ENCODE results near the gene ARPC1A.
A peak's percentile ranks its signal among the peaks of the same experiment; 100 is the strongest.
"Not testable (repeated sequence)": the region's sequence is repeated elsewhere in the genome, so short reads cannot be mapped to it uniquely, and the experiment has no call there.

ARPC1A gene

DNA sequence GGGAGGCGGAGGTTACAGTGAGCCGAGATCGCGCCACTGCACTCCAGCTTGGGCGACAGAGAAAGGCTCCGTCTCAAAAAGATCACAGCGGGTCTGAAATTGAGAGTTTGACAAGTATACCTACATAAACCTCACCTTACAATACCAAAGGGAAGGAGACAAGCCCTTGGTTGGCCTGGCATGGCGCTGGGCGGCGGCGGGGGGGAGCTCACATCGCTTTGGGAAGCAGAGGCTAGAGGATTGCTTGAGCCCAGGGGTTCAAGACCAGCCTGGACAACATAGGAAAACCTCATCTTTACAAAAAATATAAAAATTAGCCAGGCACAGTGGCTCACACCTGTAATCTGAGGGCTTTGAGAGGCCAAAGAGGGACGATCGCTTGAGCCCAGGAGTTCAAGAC, 1.1 kb upstream of the ARPC1A start:
- DNase-seq = no peak

DNA sequence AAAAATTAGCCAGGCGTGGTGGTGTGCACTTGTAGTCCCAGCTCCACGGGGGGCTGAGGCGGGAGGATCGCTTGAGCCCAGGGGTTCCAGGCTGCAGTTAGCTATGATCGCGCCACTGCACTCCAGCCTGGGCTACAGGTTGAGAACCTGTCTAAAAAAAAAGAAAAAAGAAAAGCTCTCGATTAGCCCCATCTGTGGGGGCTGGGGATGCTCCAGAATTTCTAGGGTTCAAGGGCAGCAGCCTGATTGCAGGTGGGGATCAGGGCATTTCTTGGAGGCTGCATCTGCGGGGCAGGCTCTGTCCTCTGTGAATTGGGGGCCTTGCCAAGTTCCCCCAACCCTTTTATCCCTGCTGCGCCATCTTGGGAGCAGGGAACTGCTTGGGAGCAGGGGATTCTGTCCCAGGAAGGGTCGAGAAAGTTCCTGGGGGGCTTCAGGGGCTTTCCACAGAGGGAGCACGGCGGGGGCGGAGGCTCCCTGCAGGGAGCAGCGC, 651 bp upstream of the ARPC1A start:
- no peak for DNase-seq

DNA sequence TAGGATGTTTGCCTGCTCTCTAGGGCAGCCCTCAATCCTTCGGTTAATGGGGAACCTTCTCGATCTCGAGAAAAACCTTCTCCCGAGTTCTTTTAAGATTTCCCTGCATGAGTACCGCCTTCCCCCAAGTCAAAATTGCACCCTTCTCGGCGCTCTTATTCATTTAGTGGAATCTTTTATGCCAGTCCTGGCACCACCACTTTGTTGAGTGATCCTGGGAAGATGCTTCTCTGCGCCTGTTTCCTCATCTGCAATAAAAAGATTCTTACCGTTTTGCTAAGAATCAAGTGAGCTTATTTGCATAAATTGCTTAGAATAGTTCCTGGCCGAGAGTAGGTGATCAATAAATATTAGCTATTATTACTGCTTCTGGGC, 697 bp downstream of the ARPC1A start:
- no peak for DNase-seq

DNA sequence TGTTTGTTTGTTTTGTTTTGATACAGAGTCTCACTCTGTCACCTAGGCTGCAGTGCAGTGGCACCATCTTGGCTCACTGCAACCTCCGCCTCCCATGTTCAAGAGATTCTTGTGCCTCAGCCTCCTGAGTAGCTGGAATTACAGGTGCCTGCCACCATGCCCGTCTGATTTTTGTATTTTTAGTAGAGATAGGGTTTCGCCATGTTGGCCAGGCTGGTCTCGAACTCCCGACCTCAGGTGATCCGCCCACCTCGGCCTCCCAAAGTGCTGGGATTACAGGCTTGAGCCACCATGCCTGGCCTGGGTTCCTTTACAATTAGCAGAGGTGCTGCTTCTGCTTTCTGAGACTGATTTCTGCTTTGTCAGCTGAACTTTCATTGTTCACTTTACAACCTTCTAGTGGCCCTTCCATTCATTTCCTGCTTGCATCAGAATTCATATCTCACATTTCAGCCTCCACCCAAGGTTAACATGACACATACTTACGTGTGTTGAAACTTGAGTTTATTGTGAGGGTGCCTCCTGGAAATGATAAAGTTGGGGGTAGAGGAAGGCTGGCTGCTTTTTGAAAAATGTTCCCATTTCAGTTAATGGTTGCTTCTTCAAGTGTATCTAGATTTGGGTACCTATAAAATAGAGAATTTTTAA, 4.7 kb downstream of the ARPC1A start:
- peak; percentile 36 for DNase-seq

DNA sequence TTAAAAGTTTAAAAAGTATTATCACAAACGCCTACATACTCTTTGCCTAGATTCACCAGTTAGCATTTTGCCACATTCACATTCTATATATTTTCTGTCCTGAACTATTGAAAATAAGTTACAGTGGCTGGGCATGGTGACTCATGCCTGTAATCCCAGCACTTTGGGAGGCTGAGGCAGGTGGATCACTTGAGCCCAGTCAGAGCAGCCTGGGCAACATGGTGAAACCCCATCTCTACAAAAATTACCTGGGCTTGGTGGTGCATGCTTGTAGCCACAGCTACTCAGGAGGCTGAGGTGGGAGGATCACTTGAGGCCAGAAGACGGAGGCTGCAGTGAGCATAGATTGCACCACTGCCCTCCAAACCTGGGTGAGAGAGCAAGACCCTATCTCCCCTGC, 5.3 kb downstream of the ARPC1A start:
- peak; percentile 45 for DNase-seq

DNA sequence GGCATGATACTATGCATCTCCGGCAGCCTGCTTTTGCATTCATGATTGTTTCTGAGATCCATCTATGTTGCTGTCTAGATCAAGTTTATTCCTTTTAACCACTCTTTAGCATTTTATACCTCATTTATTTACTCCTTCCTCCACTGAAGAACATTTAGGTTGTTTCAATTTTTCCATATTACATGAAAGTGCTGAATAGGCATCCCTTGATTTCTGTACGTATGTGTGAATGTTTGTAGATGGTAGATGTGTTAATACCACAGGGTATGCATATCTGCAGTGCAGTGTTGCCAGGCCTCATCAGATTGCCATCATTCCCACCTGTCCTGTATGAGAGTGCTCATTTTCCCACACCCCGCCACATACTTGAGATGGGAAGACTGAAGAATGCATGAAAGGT, 13.9 kb downstream of the ARPC1A start:
- DNase-seq = no peak

DNA sequence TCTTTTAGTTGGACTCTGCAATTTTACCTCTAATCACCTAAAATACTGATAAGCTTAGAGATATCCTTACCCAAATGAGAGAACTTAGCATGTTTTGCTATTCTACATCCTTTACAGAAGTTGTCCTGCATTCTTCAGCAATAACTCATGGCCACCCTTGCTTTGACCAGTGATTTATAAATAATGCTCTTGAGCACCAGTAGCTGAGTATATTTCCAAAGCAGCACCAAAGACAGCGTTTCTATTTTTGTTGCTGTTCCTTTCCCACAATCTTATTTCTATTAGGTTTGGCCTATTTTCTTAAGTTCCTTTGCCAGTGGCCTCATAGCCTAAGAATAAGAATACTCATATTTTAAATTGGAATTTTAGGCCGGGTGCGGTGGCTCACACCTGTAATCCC, 15.0 kb downstream of the ARPC1A start:
- DNase-seq = no peak

DNA sequence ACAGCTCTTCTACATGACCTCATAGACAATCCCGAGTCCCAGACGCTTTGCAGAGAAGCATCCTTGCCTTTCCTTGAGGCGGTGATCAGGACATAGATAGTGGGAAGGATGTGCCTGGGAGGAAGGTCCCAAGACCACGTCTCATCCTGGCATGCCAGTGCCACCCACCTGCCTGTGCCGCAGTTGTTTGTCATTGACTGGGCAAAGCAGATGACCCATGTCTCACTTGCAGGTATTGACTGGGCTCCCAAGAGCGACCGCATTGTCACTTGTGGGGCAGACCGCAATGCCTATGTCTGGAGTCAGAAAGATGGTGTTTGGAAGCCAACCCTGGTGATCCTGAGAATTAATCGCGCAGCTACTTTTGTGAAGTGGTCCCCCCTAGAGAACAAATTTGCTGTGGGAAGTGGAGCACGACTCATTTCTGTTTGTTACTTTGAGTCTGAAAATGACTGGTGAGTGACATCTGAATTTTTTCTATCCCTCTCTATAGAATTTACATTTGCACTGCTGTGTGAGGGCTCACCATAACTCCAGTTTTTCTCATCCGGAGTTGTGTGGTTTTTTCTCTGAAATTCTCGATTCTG, 18.5 kb downstream of the ARPC1A start:
- no peak for DNase-seq

DNA sequence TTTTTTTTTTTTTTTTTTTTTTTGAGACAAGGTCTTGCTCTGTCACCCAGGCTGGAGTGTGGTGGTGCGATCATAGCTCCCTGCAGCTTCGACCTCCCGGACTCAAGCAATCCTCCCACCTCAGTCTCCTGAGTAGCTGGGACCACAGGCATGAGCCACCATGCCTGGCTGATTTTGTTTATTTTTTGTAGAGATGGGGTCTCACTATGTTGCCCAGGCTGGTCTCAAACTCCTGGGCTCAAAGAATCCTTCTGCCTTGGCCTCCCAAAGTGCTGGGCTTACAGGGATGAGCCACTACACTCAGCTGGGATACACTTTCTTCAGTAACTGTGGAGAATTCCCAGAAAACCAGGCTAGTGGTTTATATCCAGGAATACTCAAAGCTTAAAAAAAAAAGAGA, 24.9 kb downstream of the ARPC1A start:
- not testable (repeated sequence) for DNase-seq

DNA sequence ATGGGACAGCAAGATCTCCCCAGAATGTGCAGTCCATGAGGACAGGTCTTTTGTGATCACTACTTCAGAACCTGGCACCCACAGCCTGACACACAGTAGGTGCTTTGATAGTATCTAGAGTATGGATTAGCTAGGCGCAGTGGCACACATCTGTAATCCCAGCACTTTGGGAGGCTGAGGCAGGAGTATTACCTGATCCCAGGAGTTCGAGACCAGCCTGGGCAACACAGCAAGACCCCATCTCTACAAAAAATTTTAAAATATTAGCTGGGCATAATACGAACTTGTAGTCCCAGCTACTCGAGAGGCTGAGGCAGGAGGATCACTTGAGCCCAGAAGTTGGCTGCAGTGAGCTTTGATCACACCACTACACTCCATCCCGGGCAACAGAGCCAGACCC, 26.5 kb downstream of the ARPC1A start:
- DNase-seq = no peak

DNA sequence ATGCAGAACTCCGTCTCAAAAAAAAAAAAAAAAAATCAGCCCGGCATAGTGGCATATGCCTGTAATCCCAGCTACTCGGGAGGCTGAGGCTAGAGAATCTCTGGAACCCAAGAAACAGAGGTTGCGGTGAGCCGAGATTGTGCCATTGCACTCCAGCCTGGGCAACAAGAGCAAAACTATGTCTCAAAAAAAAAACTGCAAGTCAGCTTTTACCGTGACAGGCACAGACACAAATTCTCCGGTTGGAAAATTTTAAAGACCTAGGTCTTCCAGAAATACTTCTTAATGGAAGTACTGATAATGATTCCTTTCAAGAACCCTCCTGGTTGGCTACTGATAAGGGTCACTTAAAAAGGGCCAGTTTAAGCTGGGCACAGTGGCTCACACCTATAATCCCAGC, 29.4 kb downstream of the ARPC1A start:
- no peak for DNase-seq

DNA sequence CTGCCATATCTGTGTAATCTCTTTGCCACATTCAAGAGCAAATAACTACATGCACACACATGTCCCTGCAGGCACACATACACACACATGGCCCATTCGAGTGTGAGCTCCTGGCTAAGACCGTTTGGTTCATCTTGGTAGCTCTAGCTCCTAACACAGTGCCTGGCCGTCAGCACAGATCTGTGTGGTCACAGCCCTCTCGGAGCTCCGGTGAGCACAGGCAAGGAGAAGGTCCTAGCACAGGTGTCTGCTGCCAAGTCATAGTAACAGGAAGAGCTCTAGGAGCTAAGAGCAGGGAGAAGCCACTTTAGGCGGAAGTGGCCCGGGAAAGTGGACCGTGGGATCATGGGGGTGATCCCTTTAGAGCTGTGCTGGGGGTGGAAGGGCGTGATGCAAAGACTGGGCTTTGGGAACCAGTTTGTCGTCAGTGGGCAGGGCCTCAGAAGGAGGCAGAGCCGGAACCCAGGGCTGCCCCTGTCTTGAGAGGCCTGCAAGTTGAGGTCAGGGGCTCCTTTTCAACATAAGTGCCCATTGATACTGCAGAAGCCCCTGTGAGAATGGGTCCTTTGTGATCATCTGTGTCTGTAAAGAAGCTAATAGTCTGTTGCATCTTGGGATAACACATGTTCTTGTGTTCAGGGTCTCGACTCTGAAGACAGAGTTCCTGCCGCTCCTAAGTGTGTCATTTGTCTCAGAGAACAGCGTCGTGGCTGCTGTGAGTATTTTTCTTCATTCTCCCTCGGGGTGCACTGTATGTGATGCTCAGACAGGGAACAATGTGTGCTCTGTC, 32.2 kb downstream of the ARPC1A start:
- DNase-seq = no peak

DNA sequence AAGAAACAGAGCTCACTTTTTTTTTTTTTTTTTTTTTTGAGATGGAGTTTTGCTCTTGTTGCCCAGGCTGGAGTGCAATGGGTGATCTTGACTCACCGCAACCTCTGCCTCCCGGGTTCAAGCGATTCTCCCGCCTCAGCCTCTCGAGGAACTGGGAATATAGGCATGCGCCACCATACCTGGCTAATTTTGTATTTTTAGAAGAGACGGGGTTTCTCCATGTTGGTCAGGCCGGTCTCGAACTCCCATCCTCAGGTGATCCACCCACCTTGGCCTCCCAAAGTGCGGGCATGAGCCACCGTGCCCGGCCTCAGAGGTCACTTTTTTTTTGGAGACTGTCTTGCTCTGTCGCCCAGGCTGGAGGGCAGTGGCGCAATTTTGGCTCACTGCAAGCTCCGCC, 32.8 kb downstream of the ARPC1A start:
- DNase-seq = not testable (repeated sequence)

DNA sequence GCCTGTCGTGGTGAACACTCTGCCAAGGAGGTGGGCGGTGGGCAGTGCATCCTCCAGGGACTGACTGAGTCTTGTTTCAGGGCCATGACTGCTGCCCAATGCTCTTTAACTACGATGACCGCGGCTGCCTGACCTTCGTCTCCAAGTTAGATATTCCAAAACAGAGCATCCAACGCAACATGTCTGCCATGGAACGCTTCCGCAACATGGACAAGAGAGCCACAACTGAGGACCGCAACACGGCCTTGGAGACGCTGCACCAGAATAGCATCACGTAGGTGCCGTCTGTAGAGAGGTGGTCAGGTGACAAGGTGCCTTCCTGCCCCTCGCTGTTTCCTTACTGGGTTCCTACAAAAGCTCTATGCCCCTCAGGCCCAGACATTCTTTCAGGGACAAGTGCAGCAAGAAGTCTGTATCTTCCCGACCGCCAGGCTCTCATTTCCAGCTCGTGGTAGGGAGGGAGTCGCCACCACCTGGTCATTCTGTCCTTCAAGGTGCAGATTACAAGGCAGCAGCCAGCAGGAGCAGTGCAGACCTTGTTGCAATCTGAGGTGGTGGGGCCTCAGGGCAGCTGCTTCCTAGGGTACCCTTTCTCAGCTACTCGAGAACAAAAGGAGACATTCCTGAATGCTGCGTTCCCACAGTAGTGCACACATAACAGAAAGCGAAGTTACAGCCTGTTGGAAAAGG, 33.9 kb downstream of the ARPC1A start:
- DNase-seq = no peak

DNA sequence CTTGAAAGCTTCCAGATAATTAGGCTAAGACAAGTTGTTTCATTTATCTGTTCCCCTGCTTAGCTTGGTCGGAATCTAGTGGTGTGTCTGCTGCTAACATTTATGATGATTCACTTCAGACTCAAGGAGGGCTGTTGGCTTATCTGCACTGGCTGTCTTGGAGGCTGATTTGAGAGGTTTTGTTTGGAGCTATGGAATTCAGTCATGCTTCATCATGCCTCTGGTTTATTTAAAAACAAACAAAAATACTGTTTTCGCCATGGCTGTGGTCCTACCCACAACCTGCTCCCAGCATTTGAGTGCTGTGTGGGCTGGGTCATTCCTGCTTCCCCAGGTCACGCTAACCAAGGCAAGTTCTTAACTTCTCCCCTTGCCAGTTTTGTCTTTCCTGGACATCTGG, 37.1 kb downstream of the ARPC1A start:
- no peak for DNase-seq

DNA sequence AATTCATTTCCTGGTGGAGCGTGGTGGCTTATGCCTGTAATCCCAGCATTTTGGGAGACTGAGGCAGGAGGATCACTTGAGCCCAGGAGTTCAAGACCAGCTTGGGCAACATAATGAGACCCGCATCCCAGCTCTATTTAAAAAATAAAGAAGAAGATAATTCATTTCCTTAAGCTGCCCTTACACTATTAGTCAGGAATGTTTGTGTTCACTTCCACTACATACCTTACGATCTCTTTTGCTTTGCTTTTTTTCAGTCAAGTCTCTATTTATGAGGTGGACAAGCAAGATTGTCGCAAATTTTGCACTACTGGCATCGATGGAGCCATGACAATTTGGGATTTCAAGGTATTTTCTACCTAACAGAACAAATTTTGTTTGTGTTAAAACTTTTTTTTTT, 37.6 kb downstream of the ARPC1A start:
- DNase-seq = no peak

DNA sequence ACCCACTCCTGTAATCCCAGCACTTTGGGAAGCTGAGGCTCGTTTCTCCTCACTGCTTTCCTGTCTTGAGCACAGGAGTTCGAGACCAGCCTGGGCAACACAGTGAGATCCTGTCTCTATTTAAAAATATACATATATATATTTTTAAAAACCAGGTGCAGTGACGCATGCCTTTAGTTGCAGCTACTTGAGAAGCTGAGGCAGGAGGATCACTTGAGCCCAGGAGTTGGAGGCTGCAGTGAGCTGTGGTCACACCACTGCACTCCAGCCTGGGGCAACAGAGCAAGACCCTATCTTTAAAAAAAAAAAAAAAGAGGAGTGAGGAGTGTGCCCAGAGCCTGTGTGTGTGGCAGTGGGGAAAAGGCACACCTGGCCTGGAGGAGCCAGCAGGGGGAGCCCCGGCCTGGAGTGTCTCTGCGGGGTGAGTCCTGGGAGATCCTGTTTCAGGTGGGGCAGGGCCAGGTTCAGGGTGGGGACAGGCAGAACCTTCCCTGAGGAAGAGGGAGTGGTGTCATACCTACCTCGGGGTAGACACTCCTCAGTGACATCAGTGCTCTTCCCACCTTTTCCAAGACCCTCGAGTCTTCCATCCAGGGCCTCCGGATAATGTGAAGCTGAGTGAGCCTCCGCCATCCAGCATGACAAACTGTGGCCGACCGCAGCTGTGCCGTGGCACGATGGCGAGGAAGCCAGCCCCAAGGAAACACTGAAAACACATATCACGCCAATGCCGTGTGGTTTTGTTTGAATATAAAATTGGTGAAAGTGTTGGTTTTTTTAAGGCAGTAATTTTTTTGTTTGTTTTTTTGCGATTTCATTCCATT, 39.8 kb downstream of the ARPC1A start:
- DNase-seq = peak; percentile 37

DNA sequence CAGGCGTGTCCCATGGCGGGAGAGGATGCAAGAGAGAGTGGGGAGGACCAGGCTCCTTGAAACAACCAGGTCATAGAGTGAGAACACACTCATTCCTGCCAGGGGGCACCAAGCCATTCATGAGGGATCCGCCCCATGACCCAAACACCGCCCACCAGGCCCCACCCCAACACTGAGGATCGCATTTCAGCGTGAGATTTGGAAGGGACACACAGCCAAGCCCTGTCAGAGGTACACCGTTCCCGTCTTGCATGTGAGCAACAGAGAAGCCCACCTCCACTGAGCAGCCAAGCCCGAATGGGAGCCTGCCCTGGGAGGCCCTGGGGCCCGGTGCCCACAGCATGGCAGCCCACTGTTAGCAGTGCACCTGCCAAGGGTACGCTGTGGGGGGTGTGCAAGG, 40.9 kb downstream of the ARPC1A start:
- DNase-seq = no peak

DNA sequence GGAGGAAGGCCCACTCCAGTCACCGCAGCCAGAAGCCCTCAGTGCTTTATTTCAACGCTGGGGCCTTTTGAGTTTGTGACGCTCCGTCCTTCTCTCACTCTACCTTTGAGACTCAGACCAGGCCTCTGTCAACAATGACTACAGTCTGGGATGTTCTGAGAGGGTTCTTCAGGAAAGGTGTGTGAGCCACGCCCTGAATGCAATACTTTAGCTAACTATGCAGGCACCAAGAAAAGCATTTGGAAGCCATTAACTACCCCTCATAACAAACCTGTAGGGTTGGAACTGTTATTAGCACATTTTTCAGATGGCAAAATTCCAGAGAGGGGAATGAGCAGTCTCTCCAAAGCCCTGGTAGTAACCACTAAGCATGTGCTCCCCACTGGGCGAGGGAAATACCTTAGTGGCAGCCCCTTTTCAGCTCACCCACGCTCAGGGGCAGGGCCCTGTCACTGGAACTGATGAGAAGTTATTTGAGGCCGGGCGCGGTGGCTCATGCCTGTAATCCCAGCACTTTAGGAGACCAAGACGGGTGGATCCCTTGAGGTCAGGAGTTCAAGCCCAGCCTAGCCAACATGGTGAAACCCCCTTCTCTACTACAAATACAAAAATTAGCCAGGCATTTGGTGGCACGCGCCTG, 43.2 kb downstream of the ARPC1A start:
- no peak for DNase-seq

DNA sequence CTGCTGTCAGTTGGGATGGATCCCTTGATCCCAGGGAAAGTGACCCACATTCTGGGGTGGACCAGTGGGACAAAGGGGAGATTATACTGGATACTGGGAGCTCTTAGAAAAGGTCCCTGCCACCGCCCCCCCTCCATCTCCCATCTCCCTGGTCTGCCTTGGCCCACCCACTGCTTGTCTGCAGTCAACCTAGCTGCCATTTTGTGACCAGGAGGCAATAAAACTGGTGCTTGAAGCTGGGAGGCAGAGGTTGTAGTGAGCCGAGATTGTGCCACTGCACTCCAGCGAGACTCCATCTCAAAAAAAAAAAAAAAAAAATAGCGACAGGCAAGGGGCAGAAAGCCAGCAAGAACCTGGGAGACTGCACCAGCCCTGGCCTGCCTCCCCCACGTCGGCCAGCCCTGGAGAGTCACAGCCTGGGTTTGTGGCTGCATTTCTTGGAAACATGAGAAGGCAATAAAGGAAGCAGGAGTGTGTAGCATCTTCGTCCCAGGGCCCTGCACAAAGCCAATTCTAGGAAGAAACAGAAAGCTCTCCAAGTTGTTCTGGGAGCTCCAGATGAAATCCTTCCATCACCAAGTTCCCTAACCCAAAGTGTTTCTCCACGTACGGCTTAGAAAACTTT, 44.2 kb downstream of the ARPC1A start:
- no peak for DNase-seq

DNA sequence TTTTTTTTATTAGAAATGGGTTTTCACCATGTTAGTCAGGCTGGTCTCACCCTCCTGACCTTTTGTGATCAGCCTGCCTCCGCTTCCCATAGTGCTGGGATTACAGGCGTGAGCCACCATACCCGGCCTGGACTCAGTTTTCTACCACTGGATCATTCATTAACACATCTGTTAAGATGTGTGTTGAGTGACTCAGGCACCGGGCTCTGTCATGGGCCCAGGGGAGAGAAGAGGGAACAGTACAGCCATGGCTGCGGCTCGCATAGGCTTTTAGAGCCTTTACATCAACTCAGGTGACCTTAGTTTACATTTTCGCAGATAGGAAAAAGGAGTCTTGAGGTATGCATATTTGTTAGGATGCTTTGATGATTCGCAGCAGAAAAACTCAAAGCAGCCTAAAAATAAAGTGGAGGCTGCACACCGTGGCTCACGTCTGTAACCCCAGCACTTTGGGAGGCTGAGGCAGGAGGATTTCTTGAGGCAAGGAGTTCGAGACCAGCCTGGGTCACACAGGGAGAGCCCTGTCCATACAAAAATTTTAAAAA, 45.8 kb downstream of the ARPC1A start:
- DNase-seq = no peak

All from stimulated activated CD4-positive, alpha-beta T cell treated with anti-CD3 and anti-CD28 coated beads, Interleukin-1b, Interleukin-23, amount 100 ng/mL, for 48 hours (primary cell).